ENCODE results near the gene FKBP8. TPM values are rescaled to one million over a fixed set of nuclear protein-coding genes. Genes with fewer than 3 reads are reported as not detected.

FKBP8 gene
- total RNA-seq, 4 donors from 2014 or later: 408 to 436 (median 418) TPM

DNA sequence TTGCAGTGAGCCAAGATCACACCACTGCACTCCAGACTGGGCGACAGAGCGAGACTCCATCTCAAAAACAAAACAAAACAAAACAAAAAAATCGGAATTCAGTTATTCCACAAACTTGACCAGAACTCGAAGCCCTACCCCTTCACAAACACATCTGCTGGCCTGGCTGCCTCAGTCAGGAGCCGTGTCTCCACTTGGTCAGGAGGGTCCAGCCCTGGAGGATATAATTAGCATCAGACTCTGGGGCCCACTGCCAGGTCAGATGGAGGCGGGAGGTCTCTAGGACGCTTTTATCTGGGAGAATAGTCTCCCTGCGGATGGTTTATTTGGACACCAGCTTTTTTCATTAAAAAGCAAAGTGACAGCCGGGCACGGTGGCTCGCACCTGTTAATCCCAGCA lies 29.5 kb downstream of the FKBP8 start:
- no peak for TF ChIP-seq POLR2A (IDR thresholded peaks at IDR 0.05)
- TF ChIP-seq, protein P1, sequence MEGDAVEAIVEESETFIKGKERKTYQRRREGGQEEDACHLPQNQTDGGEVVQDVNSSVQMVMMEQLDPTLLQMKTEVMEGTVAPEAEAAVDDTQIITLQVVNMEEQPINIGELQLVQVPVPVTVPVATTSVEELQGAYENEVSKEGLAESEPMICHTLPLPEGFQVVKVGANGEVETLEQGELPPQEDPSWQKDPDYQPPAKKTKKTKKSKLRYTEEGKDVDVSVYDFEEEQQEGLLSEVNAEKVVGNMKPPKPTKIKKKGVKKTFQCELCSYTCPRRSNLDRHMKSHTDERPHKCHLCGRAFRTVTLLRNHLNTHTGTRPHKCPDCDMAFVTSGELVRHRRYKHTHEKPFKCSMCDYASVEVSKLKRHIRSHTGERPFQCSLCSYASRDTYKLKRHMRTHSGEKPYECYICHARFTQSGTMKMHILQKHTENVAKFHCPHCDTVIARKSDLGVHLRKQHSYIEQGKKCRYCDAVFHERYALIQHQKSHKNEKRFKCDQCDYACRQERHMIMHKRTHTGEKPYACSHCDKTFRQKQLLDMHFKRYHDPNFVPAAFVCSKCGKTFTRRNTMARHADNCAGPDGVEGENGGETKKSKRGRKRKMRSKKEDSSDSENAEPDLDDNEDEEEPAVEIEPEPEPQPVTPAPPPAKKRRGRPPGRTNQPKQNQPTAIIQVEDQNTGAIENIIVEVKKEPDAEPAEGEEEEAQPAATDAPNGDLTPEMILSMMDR (IDR thresholded peaks at IDR 0.05): no peak
- TF ChIP-seq EP300 (IDR thresholded peaks at IDR 0.05): no peak
- TF ChIP-seq POLR2AphosphoS5 (IDR thresholded peaks at IDR 0.05): no peak
- no peak overlapping the region for H3K4me3 ChIP-seq
- H3K4me1 ChIP-seq: peaks cover 0 to 91% (median 51%) of the 10 kb centered on the region in 3 donors
- no peaks in the 10 kb centered on the region for H3K9me3 ChIP-seq
- no peaks in the 10 kb centered on the region for H3K27me3 ChIP-seq
- no peaks in the 10 kb centered on the region for H3K36me3 ChIP-seq
- ATAC-seq: no peak
- H3K27ac ChIP-seq: peak overlapping the region in 3 of 4 donors; percentile 25 to 57 (median 57)
- WGBS, 2 donors (ENCODE audit: low coverage in 1 of 2): 47 to 65% methylated on average over 4 to 8 of the region's 11 CpGs

DNA sequence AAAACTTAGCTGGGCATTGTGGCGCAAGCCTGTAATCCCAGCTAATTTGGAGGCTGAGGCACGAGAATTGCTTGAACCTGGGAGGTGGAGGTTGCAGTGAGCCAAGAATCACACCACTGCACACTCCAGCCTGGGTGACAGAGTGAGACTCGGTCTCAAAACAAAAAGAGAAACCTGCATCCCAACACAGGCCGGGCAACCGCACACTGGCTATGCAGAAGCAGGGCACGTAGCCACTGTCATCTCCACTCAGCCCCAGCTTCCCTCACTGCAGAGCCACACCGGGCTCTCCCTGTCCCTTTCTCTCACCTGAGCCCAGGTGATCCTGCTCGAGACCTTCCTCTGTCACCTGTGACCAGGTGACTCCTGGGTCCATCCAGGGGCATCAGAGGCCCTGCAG lies 33.2 kb downstream of the FKBP8 start:
- ATAC-seq: no peak
- 80 to 85% methylated on average over 7 to 8 of the region's 8 CpGs for WGBS, 2 donors (ENCODE audit: low coverage in 1 of 2)
- Histone ChIP-seq H3K36me3 (no peaks in the 10 kb centered on the region), H3K27me3 (no peaks in the 10 kb centered on the region), H3K27ac (no peak overlapping the region), H3K4me1 (peaks cover 0 to 94% (median 71%) of the 10 kb centered on the region in 3 donors), H3K9me3 (no peaks in the 10 kb centered on the region), H3K4me3 (no peak overlapping the region)
- TF ChIP-seq EP300 (IDR thresholded peaks at IDR 0.05): no peak
- TF ChIP-seq POLR2A (IDR thresholded peaks at IDR 0.05): no peak
- TF ChIP-seq POLR2AphosphoS5 (IDR thresholded peaks at IDR 0.05): no peak
- TF ChIP-seq, protein P1 (IDR thresholded peaks at IDR 0.05): no peak

DNA sequence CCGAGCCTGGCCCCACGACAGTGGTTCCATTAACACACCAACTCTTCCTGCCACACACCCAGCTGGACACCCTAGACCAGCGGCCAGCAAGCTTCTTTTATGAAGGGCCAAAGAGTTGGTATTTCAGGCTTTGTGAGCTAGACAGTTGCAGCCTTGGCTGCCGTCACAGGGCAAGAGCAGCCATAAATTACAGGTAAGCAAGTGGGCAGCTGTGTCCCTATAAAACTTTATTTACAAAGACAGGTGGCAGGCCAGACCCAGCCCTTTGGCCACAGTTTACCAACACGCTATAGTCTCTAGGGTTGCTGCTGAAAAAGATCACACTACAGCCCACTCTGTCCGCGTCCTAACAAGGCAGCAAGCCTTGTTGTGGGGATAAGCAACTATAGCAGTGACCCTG lies 34.8 kb downstream of the FKBP8 start:
- ATAC-seq: no peak
- 76 to 85% methylated on average over 2 to 5 of the region's 7 CpGs for WGBS, 2 donors (ENCODE audit: low coverage in 1 of 2)
- peaks cover 0 to 94% (median 73%) of the 10 kb centered on the region in 3 donors for H3K4me1 ChIP-seq

DNA sequence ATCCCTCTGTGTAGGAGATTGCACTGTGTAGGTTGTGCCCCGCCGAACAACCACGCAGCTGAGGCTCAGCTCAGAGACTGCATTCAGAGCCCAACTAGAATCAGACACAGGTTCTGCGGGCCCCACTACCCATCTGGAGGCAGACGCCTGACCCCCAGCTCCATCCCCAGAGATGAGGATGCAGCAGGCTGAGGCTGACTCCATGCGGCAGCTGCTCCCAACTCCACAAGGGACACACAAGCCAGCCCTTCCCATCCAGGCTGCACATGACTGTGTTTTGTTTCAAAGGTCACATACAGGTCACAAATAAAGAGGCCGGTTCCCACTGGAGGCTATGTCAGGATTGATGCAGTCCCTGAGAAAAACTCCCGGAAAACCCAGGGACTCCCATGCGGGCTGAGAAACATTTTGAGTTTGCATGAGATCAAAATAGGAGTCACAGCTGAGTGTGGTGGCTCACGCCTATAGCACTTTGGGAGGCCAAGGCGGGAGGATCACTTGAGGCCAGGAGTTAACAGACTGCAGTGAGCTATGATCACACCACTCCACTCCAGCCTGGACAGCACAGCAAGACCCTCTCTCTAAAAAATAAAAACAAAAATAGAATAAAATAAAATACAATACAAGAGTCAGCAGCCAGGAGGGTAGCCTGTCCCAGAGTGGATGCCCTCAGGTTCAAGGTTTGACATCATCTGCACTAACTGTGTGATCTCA lies 35.5 kb downstream of the FKBP8 start:
- H3K27me3 ChIP-seq: no peaks in the 10 kb centered on the region
- H3K36me3 ChIP-seq: no peaks in the 10 kb centered on the region
- 67% methylated on average over 4 of the region's 11 CpGs; no CpG with 5 or more reads in 1 of the 2 donors for WGBS, 2 donors (ENCODE audit: low coverage in 1 of 2)
- H3K27ac ChIP-seq: peak overlapping the region in 3 of 4 donors; percentile 60 to 71 (median 69)
- TF ChIP-seq, protein P1 (IDR thresholded peaks at IDR 0.05): no peak
- no peak for TF ChIP-seq POLR2A (IDR thresholded peaks at IDR 0.05)
- no peaks in the 10 kb centered on the region for H3K9me3 ChIP-seq
- peaks cover 0 to 94% (median 73%) of the 10 kb centered on the region in 3 donors for H3K4me1 ChIP-seq
- peak; percentile 15 for ATAC-seq
- no peak overlapping the region for H3K4me3 ChIP-seq

More for the DNA sequence above, 34.8 kb downstream of the FKBP8 start:
- TF ChIP-seq, protein P1 (IDR thresholded peaks at IDR 0.05): no peak
- no peak for TF ChIP-seq POLR2AphosphoS5 (IDR thresholded peaks at IDR 0.05)
- no peak for TF ChIP-seq EP300 (IDR thresholded peaks at IDR 0.05)
- no peak for TF ChIP-seq POLR2A (IDR thresholded peaks at IDR 0.05)
- peak overlapping the region in 3 of 4 donors; percentile 1 to 60 (median 14) for H3K27ac ChIP-seq
- no peak overlapping the region for H3K4me3 ChIP-seq
- H3K27me3 ChIP-seq: no peaks in the 10 kb centered on the region
- no peaks in the 10 kb centered on the region for H3K9me3 ChIP-seq
- no peaks in the 10 kb centered on the region for H3K36me3 ChIP-seq
